GM10266 (cell line): ENCODE results near the gene ESRRA.
A peak's percentile ranks its signal among the peaks of the same experiment; 100 is the strongest.
"Not testable (repeated sequence)": the region's sequence is repeated elsewhere in the genome, so short reads cannot be mapped to it uniquely, and the experiment has no call there.

Experiments used
- DNase-seq: peaks from one replicate; pipeline ENCODE4 v3.0.0; 2012; ENCODE audit errors: extremely low spot score
- TF ChIP-seq, protein P1 (sequence below): IDR thresholded peaks from 2 replicates; pipeline ENCODE4 v1.5.1; 2012; ENCODE audit warnings: mild to moderate bottlenecking, low read depth; ENCODE audit not compliant: control insufficient read depth, insufficient read depth; ENCODE audit errors: missing control alignments

Gene ESRRA

DNA sequence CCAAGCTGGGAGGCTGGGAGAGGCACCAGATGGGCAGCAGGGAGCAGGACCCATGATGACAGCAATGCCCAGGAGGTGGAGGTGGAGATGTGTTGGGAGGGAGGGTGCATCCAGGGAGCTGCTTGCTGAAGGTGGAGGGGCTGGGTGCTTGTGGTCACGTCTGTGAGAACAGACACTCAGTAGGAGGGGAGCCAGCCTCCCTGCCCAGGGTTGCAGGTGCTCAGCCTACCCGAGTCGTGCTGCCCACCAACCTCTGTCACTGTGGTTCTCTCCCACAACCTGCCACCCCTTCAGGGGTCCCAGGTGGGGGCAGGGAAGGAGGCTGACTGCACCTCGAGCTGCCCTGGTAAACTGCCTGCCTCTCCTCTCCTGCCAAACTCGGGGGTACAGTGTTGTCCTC is 18.0 kb downstream of the ESRRA start:
- no peak for DNase-seq
- TF ChIP-seq, protein P1, sequence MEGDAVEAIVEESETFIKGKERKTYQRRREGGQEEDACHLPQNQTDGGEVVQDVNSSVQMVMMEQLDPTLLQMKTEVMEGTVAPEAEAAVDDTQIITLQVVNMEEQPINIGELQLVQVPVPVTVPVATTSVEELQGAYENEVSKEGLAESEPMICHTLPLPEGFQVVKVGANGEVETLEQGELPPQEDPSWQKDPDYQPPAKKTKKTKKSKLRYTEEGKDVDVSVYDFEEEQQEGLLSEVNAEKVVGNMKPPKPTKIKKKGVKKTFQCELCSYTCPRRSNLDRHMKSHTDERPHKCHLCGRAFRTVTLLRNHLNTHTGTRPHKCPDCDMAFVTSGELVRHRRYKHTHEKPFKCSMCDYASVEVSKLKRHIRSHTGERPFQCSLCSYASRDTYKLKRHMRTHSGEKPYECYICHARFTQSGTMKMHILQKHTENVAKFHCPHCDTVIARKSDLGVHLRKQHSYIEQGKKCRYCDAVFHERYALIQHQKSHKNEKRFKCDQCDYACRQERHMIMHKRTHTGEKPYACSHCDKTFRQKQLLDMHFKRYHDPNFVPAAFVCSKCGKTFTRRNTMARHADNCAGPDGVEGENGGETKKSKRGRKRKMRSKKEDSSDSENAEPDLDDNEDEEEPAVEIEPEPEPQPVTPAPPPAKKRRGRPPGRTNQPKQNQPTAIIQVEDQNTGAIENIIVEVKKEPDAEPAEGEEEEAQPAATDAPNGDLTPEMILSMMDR = no peak

DNA sequence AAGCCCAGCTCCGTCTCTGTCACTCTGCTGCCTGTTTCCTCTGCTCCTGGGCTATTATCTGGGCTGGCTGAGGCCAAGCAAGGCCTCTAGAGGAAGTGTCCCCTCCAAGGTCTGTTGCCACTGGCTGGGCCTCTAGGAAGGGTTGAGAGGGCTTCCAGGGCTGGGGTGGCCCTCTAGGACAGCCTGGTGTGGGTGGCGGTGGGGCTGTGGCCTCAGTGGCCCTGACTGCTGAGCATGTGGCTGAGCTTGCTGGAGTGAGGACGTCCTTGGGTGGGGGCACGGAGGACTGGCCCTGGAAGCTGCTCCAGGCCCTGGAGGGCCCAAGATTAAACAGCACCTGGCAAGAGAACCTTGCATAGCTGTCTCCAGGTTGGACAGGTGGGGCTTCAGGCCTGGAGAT is 18.7 kb downstream of the ESRRA start:
- DNase-seq = not testable (repeated sequence)

DNA sequence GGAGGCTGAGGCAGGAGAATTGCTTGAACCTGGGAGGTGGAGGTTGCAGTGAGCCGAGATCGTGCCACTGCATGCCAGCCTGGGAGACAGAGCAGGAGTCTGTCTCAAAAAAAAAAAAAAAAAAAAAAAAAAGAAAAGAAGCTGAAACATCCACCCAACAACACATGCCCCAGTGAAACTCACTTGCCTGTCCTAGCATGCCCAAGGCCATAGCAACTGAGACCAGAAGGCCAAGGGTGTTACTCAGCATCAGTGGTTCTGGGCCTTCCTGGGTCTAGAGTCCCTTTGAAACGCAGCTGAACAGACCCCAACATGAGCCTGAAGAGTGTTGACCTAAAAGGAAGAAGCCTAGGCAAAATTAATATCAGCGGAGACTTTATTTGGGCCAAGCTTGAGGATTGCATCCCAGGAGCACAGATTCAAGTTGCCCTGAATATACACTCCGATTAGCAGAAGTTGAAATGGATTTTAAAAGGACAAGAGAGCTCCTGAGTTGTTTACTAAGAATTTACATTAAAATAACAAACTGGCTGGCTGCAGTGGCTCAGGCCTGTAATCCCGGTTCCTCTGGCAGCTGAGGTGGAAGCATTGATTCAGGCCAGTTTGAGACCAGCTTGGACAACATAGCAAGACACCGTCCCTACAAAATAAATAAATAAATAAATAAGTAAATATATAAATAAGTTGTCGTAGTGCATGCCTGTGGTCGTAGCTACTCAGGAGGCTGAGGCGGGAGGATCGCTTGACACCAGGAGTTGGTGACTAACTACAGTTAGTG is 19.6 kb downstream of the ESRRA start:
- TF ChIP-seq, protein P1 = no peak
- no peak for DNase-seq

DNA sequence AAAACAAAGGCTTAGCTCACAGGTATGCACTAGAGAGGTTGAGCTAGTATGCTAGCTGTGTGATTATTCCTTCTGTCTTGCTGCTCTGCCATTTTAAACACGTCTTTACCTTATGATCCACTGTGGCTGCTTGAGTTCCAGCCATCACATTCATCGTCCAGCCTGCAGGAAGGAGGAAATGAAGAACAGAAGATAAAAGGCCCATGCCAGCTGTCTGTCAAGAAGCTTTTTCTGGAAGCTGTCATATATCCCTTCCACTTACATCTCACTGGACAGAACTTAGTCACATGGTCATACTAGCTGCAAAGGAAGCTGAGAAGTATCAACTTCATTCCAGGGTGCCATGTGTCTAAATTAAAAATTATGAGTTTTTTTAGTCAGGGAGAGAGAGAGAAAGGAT is 22.1 kb downstream of the ESRRA start:
- DNase-seq = no peak
- TF ChIP-seq, protein P1 = no peak

DNA sequence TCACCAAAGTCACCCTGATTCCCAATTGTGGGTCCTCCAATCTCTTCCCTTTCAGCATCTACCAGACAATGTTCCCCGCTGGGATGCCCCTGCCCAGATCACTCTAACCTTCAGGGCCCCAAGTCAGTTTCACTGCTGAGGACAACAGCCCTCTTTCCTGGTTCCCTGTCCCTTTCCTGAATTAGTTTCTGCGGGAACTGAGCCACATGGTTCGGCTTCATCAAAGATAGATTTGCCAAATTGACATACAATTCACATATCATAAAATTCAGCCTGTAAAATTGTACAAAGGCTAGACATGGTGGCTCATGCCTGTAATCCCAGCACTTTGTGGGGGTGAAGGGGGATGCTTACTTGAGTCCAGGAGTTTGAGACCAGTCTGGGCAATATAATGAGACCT is 22.7 kb downstream of the ESRRA start:
- TF ChIP-seq, protein P1 = no peak
- DNase-seq = no peak

DNA sequence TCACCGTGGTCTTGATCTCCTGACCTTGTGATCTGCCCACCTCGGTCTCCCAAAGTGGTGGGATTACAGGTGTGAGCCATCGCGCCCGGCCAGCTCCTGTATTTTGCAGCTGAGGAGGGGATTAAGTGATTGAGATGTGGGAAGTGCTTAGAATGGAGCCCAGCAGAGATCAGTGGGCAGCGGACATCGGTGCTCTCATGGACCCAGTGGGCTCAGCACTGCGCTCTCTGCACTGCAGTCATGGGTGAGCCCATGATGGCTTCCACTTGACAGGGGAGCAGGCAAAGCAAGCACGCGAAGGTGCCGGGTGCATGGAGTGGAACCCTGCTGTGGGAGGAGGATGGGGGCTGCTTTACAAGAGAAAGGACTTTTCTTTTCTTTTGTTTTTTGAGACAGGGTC is 25.6 kb downstream of the ESRRA start:
- DNase-seq = no peak
- TF ChIP-seq, protein P1 = no peak

DNA sequence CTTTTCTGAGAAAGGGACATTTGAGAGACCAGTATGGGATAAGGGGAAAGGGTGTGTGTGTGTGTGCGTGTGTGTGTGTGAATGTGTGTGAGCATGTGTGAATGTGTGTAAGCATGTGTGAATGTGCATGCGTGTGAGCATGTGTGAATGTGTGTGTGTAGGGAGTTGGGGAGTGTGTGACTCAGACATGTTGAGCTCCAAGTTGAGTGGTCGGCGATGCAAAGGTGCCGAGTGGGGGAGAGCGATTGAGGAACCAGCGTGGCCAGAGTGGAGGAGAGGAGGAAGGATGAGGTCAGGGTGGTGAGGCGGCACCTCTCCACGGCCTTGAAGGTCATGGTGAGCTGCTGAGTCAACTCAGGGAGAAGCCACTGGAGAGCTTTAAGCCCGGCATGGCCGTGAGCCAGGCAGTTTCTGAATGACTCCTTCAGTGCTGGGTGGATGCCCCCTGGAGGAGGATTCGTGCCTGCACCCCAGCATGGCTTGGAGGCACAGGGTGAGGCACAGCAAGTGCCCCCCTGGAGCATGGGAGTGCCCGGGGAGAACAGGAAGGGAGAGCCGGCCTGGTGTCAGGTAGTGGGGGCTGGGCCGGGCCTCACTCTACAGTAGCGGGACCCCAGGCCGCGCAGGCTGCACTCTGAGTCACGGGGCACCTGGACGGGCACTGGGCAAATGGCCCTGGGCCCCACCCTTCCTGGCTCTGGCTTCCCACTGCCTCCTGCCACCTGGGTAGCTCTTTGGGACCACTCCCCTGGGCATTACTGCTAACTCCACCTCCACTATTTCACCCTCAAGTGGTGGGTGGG is 26.4 kb downstream of the ESRRA start:
- DNase-seq = peak; percentile 73
- TF ChIP-seq, protein P1 = peak; percentile 77
